A549 (cell line): ENCODE data around the gene FAM171A1.

Experiments
- CHD2 ChIP-seq: fragments of 150-350 bp; IDR thresholded peaks from 2 replicates; pipeline ENCODE4 v1.6.1; 2014; ENCODE audit warnings: low read length; ENCODE audit not compliant: partially characterized antibody
- HOXB5 ChIP-seq: fragments of 250-450 bp; sonication (Bioruptor Pico); IDR thresholded peaks from 2 replicates; pipeline ENCODE4 v1.5.0; 2020; ENCODE audit warnings: mild to moderate bottlenecking, moderate library complexity
- JUN ChIP-seq, 2 experiments: fragments of >200 bp; sonication (Bioruptor Twin); formaldehyde crosslinking; IDR thresholded peaks; 2 replicates in 1 of 2; 3 replicates in 1 of 2; pipeline ENCODE4 v1.6.1; 2016 to 2017
- JUNB ChIP-seq: fragments of >200 bp; sonication (Bioruptor Twin); formaldehyde crosslinking; IDR thresholded peaks from 2 replicates; pipeline ENCODE4 v1.6.1; 2016
- KDM5A ChIP-seq: fragments of 200-600 bp; sonication (generic); IDR thresholded peaks from 2 replicates; pipeline ENCODE4 v1.6.1; 2016; ENCODE audit warnings: antibody characterized with exemption, mild to moderate bottlenecking
- POLR2A ChIP-seq: IDR thresholded peaks from 2 replicates; pipeline ENCODE4 v1.6.1; 2012; ENCODE audit warnings: mild to moderate bottlenecking, low read length
- RAD21 ChIP-seq, 2 experiments: fragments of >200 bp in 1 of 2; sonication (Bioruptor Twin) in 1 of 2; formaldehyde crosslinking in 1 of 2; IDR thresholded peaks in 1 of 2; conservative IDR thresholded peaks in 1 of 2; 2 replicates in 1 of 2; 3 replicates in 1 of 2; pipeline ENCODE4 v1.6.1; 2012 to 2018; ENCODE audit warnings: inconsistent platforms in 1 of 2
- REST ChIP-seq: fragments of 200-600 bp; sonication (generic); IDR thresholded peaks from 2 replicates; pipeline ENCODE4 v1.6.1; 2016; ENCODE audit warnings: antibody characterized with exemption, mild to moderate bottlenecking, moderate library complexity
- SMC3 ChIP-seq: fragments of >200 bp; sonication (Bioruptor Twin); formaldehyde crosslinking; IDR thresholded peaks from 3 replicates; pipeline ENCODE4 v1.6.1; 2018; ENCODE audit warnings: inconsistent platforms
- USF2 ChIP-seq: fragments of 450-650 bp; IDR thresholded peaks from 2 replicates; pipeline ENCODE4 v1.6.1; 2014; ENCODE audit warnings: antibody characterized with exemption
- TF ChIP-seq, protein P1 (sequence below): fragments of >200 bp; sonication (Bioruptor Twin); formaldehyde crosslinking; IDR thresholded peaks from 3 replicates; pipeline ENCODE4 v1.5.1; 2016

DNA sequence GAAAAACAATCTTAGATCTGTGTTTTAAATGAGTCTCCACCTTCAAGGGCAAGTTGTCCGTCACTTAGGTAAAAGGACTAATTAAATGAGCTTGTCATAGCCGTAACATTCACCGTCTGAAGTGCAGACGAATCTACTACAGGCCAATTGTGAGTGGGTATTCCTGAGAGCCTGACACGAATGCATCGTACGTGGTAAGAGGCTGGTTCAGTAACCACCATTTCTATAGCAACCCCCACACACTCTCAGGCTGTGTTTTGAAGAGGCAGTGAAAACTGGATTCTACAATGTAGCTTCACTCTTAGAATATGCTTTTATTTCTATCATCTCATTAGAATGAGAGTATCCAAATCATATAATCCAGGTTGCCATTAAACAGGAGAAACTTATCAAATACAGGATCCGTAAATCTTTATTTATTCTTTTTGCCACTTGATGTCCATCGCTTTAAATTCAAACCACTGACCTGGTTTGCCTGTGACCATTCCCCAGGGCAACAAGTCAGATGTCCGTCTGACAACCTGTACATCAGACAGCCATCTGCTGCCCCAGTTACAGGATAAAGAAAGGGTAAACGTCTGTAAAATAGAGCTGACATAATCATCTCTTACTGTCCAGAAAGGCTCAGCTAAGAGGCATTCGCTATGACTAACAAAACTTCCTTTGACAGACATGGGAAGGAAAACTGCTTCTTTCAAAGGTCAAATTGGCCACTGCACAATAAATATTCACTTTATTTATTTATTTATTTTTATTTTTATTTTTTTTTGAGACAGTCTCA is 132.3 kb downstream of the FAM171A1 start:
- TF ChIP-seq, protein P1, sequence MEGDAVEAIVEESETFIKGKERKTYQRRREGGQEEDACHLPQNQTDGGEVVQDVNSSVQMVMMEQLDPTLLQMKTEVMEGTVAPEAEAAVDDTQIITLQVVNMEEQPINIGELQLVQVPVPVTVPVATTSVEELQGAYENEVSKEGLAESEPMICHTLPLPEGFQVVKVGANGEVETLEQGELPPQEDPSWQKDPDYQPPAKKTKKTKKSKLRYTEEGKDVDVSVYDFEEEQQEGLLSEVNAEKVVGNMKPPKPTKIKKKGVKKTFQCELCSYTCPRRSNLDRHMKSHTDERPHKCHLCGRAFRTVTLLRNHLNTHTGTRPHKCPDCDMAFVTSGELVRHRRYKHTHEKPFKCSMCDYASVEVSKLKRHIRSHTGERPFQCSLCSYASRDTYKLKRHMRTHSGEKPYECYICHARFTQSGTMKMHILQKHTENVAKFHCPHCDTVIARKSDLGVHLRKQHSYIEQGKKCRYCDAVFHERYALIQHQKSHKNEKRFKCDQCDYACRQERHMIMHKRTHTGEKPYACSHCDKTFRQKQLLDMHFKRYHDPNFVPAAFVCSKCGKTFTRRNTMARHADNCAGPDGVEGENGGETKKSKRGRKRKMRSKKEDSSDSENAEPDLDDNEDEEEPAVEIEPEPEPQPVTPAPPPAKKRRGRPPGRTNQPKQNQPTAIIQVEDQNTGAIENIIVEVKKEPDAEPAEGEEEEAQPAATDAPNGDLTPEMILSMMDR = no peak
- TF ChIP-seq POLR2A = no peak
- TF ChIP-seq USF2 = no peak
- no peak for TF ChIP-seq HOXB5 (CRISPR knock-in tag)
- TF ChIP-seq REST = no peak
- TF ChIP-seq SMC3 = no peak
- TF ChIP-seq KDM5A = no peak
- TF ChIP-seq RAD21 (conservative IDR thresholded peaks at IDR 0.05 in 1 of 2, IDR thresholded peaks at IDR 0.05 in 1 of 2) = no peak
- no peak for TF ChIP-seq JUNB
- no peak for TF ChIP-seq JUN (IDR thresholded peaks at IDR 0.05)
- no peak for TF ChIP-seq CHD2
